ENCODE results near the gene SPRYD7. TPM values are rescaled to one million over a fixed set of nuclear protein-coding genes. Genes with fewer than 3 reads are reported as not detected.
"Not testable (repeated sequence)": the region's sequence is repeated elsewhere in the genome, so short reads cannot be mapped to it uniquely, and the experiment has no call there.

SPRYD7 gene
- total and polyA plus RNA-seq, 2 donors from 2014 or later, result 6.6 to 12.1 TPM

DNA sequence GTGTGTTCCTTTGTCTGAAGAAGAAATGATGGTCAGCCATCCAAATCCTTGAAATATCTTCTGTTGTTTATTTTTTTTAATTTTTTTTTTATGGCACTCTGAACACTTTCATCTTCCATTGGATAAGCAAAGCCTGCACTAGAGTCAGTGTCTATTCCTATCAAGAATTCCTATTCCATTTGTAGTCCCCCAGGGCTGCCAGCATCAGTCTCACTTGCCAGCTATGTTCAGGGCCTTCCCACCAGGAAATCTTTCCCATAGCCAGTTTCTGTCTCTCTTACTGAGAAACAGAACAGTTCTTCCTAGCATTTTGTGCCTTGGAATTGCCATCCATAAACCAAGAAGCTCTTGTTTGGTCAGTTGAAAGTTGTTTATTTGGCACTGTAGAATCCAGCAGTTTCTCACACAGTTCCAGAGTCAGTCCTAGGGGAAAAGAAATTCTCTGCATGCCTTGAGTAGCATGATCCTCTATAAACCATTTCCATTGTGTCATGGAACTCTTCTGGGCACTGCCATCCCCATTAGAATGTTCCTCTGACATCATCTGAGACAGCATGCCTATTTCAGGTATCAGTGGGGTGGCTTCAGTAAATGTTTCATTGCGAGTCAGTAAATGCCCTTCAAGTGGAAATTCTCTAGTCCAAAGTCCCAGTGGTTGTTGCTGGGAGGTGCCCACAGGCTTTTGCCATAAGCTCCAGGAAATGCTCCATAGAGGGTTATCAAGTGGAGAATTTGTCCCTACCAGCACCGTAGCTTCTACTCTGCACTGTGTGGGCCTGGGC, 18.7 kb upstream of the SPRYD7 start:
- H3K9ac ChIP-seq (ENCODE audit: low read length in 3 of 3), result no peak overlapping the region
- H3K36me3 ChIP-seq (ENCODE audit: control insufficient read depth in 2 of 3, insufficient read depth in 3 of 3, low read length in 3 of 3), result no peaks in the 10 kb centered on the region
- intact Hi-C loops (cut with DNase I), result no loop called here
- H3K9me3 ChIP-seq (ENCODE audit: control insufficient read depth in 2 of 3, insufficient read depth in 1 of 3, low read length in 3 of 3), result no peaks in the 10 kb centered on the region
- no peaks in the 10 kb centered on the region for H3K27me3 ChIP-seq (ENCODE audit: control insufficient read depth, insufficient read depth, low read length)
- H3K27ac ChIP-seq (ENCODE audit: low read depth in 2 of 2, low read length in 2 of 2), result no peak overlapping the region
- DNase-seq (no peak), FAIRE-seq (no peak)
- H3K4me3 ChIP-seq (ENCODE audit: low read length in 3 of 3), result no peak overlapping the region
- peaks cover 0 to 3% (median 0%) of the 10 kb centered on the region in 3 donors for H3K4me1 ChIP-seq (ENCODE audit: control insufficient read depth in 2 of 3, insufficient read depth in 2 of 3, low read depth in 1 of 3, low read length in 3 of 3)
- TF ChIP-seq, protein P1, sequence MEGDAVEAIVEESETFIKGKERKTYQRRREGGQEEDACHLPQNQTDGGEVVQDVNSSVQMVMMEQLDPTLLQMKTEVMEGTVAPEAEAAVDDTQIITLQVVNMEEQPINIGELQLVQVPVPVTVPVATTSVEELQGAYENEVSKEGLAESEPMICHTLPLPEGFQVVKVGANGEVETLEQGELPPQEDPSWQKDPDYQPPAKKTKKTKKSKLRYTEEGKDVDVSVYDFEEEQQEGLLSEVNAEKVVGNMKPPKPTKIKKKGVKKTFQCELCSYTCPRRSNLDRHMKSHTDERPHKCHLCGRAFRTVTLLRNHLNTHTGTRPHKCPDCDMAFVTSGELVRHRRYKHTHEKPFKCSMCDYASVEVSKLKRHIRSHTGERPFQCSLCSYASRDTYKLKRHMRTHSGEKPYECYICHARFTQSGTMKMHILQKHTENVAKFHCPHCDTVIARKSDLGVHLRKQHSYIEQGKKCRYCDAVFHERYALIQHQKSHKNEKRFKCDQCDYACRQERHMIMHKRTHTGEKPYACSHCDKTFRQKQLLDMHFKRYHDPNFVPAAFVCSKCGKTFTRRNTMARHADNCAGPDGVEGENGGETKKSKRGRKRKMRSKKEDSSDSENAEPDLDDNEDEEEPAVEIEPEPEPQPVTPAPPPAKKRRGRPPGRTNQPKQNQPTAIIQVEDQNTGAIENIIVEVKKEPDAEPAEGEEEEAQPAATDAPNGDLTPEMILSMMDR (IDR thresholded peaks at IDR 0.05; ENCODE audit: borderline replicate concordance, extremely low read depth, insufficient read depth), result no peak

DNA sequence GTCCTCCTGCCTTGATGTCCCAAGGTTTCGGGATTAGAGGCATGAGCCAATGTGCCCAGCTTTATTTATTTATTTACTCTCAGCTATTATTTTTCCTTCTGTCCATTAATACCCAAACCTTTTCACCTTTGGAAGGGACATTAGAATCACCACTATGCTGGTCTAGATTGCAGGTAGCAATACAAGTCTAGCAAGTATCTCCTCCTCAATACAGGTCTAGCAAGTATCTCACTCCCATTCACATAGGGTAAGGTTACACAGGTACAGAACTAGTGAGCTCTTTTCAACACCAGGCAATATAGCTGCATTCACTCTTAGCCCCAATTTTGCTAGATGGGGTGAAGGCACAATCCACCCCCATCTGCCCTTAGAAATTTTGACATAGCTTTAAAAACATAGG, 17.4 kb upstream of the SPRYD7 start:
- FAIRE-seq, result no peak

DNA sequence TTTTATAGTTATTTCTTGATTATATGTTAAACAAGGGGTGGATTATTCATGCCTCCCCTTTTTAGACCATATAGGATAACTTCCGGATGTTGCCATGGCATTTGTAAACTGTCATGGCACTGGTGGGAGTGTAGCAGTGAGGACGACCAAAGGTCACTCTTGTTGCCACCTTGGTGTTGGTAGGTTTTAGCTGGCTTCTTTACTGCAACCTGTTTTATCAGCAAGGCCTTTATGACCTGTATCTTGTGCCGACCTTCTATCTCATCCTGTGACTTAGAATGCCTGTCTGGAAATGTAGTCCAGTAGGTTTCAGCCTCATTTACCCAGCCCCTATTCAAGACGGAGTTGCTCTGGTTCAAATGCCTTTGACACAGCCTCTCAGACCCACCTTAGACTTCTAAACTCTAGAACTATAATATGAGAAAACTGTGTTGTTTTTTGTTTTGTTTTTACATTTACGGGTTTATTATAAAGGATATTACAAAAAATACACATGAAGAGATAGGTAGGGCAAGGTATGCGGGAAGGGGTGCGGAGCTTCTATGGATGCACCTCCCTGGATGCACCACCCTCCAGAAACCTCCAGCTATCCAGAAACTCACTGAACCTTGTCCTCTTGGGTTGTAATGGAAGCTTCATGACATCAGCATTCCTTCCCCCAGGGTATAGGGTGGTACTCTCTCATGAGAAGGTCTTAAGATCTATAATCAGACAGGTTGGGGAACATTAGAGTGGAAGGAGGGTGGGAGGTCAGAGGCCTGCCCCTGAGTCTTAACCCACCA, 15.8 kb upstream of the SPRYD7 start:
- TF ChIP-seq, protein P1 (IDR thresholded peaks at IDR 0.05; ENCODE audit: borderline replicate concordance, extremely low read depth, insufficient read depth), result no peak
- H3K9ac ChIP-seq (ENCODE audit: low read length in 3 of 3), result no peak overlapping the region
- H3K4me1 ChIP-seq (ENCODE audit: control insufficient read depth in 2 of 3, insufficient read depth in 2 of 3, low read depth in 1 of 3, low read length in 3 of 3), result peaks cover 0 to 3% (median 0%) of the 10 kb centered on the region in 3 donors
- no peak overlapping the region for H3K4me3 ChIP-seq (ENCODE audit: low read length in 3 of 3)
- intact Hi-C loops (cut with DNase I), result no loop called here
- FAIRE-seq (no peak), DNase-seq (no peak)
- H3K27ac ChIP-seq (ENCODE audit: low read depth in 2 of 2, low read length in 2 of 2), result no peak overlapping the region
- H3K36me3 ChIP-seq (ENCODE audit: control insufficient read depth in 2 of 3, insufficient read depth in 3 of 3, low read length in 3 of 3), result no peaks in the 10 kb centered on the region
- H3K9me3 ChIP-seq (ENCODE audit: control insufficient read depth in 2 of 3, insufficient read depth in 1 of 3, low read length in 3 of 3), result no peaks in the 10 kb centered on the region
- no peaks in the 10 kb centered on the region for H3K27me3 ChIP-seq (ENCODE audit: control insufficient read depth, insufficient read depth, low read length)

More for the DNA sequence above, 17.4 kb upstream of the SPRYD7 start:
- no peaks in the 10 kb centered on the region for H3K9me3 ChIP-seq (ENCODE audit: control insufficient read depth in 2 of 3, insufficient read depth in 1 of 3, low read length in 3 of 3)
- TF ChIP-seq, protein P1 (IDR thresholded peaks at IDR 0.05; ENCODE audit: borderline replicate concordance, extremely low read depth, insufficient read depth), result no peak
- H3K4me1 ChIP-seq (ENCODE audit: control insufficient read depth in 2 of 3, insufficient read depth in 2 of 3, low read depth in 1 of 3, low read length in 3 of 3), result peaks cover 0 to 3% (median 0%) of the 10 kb centered on the region in 3 donors
- intact Hi-C loops (cut with DNase I), result no loop called here
- no peak overlapping the region for H3K4me3 ChIP-seq (ENCODE audit: low read length in 3 of 3)
- no peak overlapping the region for H3K9ac ChIP-seq (ENCODE audit: low read length in 3 of 3)
- no peaks in the 10 kb centered on the region for H3K36me3 ChIP-seq (ENCODE audit: control insufficient read depth in 2 of 3, insufficient read depth in 3 of 3, low read length in 3 of 3)
- H3K27ac ChIP-seq (ENCODE audit: low read depth in 2 of 2, low read length in 2 of 2), result no peak overlapping the region
- H3K27me3 ChIP-seq (ENCODE audit: control insufficient read depth, insufficient read depth, low read length), result no peaks in the 10 kb centered on the region
- DNase-seq, result no peak

- H3K36me3 ChIP-seq (ENCODE audit: control insufficient read depth in 2 of 3, insufficient read depth in 3 of 3, low read length in 3 of 3); intact Hi-C loops (cut with DNase I); H3K9ac ChIP-seq (ENCODE audit: low read length in 3 of 3); H3K4me3 ChIP-seq (ENCODE audit: low read length in 3 of 3); FAIRE-seq; H3K9me3 ChIP-seq (ENCODE audit: control insufficient read depth in 2 of 3, insufficient read depth in 1 of 3, low read length in 3 of 3); H3K4me1 ChIP-seq (ENCODE audit: control insufficient read depth in 2 of 3, insufficient read depth in 2 of 3, low read depth in 1 of 3, low read length in 3 of 3); H3K27ac ChIP-seq (ENCODE audit: low read depth in 2 of 2, low read length in 2 of 2); H3K27me3 ChIP-seq (ENCODE audit: control insufficient read depth, insufficient read depth, low read length); DNase-seq: not testable (repeated sequence)
These were observed 12.7 kb upstream of the SPRYD7 start for GRCh38 chr13:49948777-49949270.

All from kidney (tissue), 14 donors.